ENCODE measurements around the gene PDXP. TPM values are rescaled to one million over a fixed set of nuclear protein-coding genes. Genes with fewer than 3 reads are reported as not detected.

Gene PDXP
- total and polyA plus RNA-seq, 9 of the 15 experiments (the other 6 are each of a cell fraction or from before 2014, with no cell fraction given): 7.9 to 54.2 (median 38.8) TPM

DNA sequence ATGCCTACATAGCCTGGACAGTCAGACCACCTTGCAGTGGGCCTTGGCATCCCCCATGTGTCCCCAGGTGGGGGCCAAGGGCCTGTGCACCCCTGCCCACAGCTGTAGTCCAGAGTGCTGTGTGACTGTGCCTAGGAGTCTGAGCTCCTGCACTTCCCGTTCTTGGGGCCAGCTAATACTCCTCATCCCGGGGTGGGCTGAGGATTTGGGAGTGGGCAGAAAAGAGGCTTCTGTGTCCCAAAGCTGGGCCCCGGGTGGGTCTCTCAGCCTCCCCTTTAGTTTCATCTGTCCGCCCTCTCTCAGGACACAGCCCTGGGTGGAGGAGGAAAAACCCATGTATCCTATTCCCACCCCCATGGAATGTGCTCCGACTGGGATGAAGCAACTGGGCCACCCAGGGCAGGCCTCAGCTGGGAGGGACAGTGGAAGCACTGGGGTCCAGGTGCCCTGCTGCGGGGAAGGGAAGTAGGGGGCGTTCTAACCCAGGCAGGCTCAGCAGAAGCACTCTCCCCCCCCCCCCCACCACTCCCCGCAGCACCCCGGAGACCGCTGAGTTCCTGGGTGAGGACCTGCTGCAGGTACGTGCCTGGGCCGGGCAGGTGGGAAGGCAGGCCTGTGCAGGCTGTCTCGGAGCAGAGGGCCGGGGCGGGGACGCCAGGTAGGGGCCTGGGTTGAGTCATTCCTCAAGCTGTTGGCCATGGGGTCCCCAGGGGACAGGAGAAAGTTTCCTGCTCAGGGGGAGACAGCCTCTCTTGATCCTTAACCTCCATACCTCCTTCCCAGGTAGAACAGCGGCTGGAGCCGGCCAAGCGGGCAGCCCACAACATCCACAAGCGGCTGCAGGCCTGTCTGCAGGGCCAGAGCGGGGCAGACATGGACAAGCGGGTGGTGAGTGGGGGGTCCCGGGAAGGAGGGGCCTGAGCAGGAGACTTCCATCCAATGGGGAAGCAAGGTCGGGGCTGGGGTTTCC lies 17.6 kb upstream of the PDXP start (continued):
- TF ChIP-seq, protein P1, sequence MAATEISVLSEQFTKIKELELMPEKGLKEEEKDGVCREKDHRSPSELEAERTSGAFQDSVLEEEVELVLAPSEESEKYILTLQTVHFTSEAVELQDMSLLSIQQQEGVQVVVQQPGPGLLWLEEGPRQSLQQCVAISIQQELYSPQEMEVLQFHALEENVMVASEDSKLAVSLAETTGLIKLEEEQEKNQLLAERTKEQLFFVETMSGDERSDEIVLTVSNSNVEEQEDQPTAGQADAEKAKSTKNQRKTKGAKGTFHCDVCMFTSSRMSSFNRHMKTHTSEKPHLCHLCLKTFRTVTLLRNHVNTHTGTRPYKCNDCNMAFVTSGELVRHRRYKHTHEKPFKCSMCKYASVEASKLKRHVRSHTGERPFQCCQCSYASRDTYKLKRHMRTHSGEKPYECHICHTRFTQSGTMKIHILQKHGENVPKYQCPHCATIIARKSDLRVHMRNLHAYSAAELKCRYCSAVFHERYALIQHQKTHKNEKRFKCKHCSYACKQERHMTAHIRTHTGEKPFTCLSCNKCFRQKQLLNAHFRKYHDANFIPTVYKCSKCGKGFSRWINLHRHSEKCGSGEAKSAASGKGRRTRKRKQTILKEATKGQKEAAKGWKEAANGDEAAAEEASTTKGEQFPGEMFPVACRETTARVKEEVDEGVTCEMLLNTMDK (IDR thresholded peaks at IDR 0.05; ENCODE audit: borderline replicate concordance, insufficient read depth, low read depth, low read length, poor library complexity, severe bottlenecking): no peak
- no peak for TF ChIP-seq RBM22 (IDR thresholded peaks at IDR 0.05; ENCODE audit: low read depth, low read length, poor library complexity, severe bottlenecking)
- no peak for TF ChIP-seq SNRNP70 (optimal IDR thresholded peaks at IDR 0.05; ENCODE audit: low read depth, low read length)
- TF ChIP-seq, protein P2, sequence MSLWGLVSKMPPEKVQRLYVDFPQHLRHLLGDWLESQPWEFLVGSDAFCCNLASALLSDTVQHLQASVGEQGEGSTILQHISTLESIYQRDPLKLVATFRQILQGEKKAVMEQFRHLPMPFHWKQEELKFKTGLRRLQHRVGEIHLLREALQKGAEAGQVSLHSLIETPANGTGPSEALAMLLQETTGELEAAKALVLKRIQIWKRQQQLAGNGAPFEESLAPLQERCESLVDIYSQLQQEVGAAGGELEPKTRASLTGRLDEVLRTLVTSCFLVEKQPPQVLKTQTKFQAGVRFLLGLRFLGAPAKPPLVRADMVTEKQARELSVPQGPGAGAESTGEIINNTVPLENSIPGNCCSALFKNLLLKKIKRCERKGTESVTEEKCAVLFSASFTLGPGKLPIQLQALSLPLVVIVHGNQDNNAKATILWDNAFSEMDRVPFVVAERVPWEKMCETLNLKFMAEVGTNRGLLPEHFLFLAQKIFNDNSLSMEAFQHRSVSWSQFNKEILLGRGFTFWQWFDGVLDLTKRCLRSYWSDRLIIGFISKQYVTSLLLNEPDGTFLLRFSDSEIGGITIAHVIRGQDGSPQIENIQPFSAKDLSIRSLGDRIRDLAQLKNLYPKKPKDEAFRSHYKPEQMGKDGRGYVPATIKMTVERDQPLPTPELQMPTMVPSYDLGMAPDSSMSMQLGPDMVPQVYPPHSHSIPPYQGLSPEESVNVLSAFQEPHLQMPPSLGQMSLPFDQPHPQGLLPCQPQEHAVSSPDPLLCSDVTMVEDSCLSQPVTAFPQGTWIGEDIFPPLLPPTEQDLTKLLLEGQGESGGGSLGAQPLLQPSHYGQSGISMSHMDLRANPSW (CRISPR knock-in tag; IDR thresholded peaks at IDR 0.05): no peak
- TF ChIP-seq ZNF282 (CRISPR knock-in tag; IDR thresholded peaks at IDR 0.05): no peak
